B cell (primary cell): Measurements from ENCODE around the gene HYI. TPM values are rescaled to one million over a fixed set of nuclear protein-coding genes. Genes with fewer than 3 reads are reported as not detected.

Experiments
- ATAC-seq: fragments of 200-7000 bp; cut with Tn5 transposase; one replicate; pipeline ENCODE4 v1.10.0; 2021; ENCODE audit warnings: low read depth, mild to moderate bottlenecking, moderate number of reproducible peaks, moderate library complexity
- CTCF ChIA-PET: fragments of 350-600 bp; sonication (Branson Sonifier 250); formaldehyde crosslinking; loops from one replicate; lab custom pipeline; 2021; ENCODE audit warnings: antibody characterized with exemption, inconsistent platforms; lab: Charles Lee
- POLR2A ChIA-PET: fragments of 350-600 bp; sonication (Branson Sonifier 250); formaldehyde crosslinking; loops from one replicate; lab custom pipeline; 2021; ENCODE audit warnings: antibody characterized with exemption; lab: Charles Lee
- DNase-seq: peaks from one replicate; pipeline ENCODE4 v3.0.0; 2013
- H2AFZ ChIP-seq: 2 replicates; pipeline ENCODE4 v1.6.1; 2012; ENCODE audit warnings: mild to moderate bottlenecking, low read depth, low read length; ENCODE audit not compliant: insufficient read depth, poor library complexity, severe bottlenecking
- H3K27ac ChIP-seq, 2 donors: 1 replicate in 1 of 2; 2 replicates in 1 of 2; pipeline ENCODE4 v1.5.1; 2012 to 2013; ENCODE audit warnings: low read length in 2 of 2, mild to moderate bottlenecking in 2 of 2, moderate library complexity in 1 of 2
- H3K27me3 ChIP-seq, 4 experiments: fragments of 200-600 bp in 1 of 4; sonication (generic) in 1 of 4; replicated peaks in 1 of 4; 1 replicate in 2 of 4; 2 replicates in 2 of 4; pipeline versions ENCODE4 v1.6.1 to v1.7.0; 2013 to 2016; ENCODE audit warnings: low read length in 3 of 4, mild to moderate bottlenecking in 2 of 4, mixed read lengths in 1 of 4, moderate library complexity in 1 of 4; ENCODE audit not compliant: insufficient read depth in 4 of 4, control insufficient read depth in 3 of 4; ENCODE audit errors: control extremely low read depth in 1 of 4
- H3K36me3 ChIP-seq, 2 experiments: replicated peaks in 1 of 2; 1 replicate in 1 of 2; 2 replicates in 1 of 2; pipeline versions ENCODE4 v1.6.1 to v1.7.1; 2013; ENCODE audit warnings: low read length in 1 of 2; ENCODE audit not compliant: insufficient read depth in 2 of 2, control insufficient read depth in 1 of 2; ENCODE audit errors: control extremely low read depth in 1 of 2, extremely low read depth in 1 of 2
- H3K4me1 ChIP-seq, 2 donors: fragments of 200-600 bp in 1 of 2; sonication (generic) in 1 of 2; 1 replicate in 1 of 2; 2 replicates in 1 of 2; pipeline versions ENCODE4 v1.5.1 to v1.6.1; 2013 to 2017; ENCODE audit warnings: low read length in 2 of 2; ENCODE audit not compliant: control insufficient read depth in 2 of 2, insufficient read depth in 2 of 2
- H3K4me2 ChIP-seq: replicated peaks from 2 replicates; pipeline ENCODE3; 2012; ENCODE audit warnings: mild to moderate bottlenecking, low read depth, low read length; ENCODE audit not compliant: poor library complexity, severe bottlenecking
- H3K4me3 ChIP-seq, 5 experiments: fragments of 200-600 bp in 1 of 5; sonication (generic) in 1 of 5; 1 replicate in 3 of 5; 2 replicates in 2 of 5; pipeline versions ENCODE4 v1.5.1 to v1.7.0; 2011 to 2016; ENCODE audit warnings: low read length in 4 of 5, mild to moderate bottlenecking in 4 of 5, low read depth in 2 of 5, control low read depth in 1 of 5, moderate library complexity in 1 of 5; ENCODE audit not compliant: insufficient read depth in 1 of 5; ENCODE audit errors: control extremely low read depth in 1 of 5, extremely low read depth in 1 of 5
- H3K79me2 ChIP-seq: fragments of 200-600 bp; sonication (generic); one replicate; pipeline ENCODE4 v1.6.0; 2016; ENCODE audit warnings: low read length; ENCODE audit not compliant: control insufficient read depth, insufficient read depth
- H3K9ac ChIP-seq: fragments of 200-600 bp; sonication (generic); 2 replicates; pipeline ENCODE4 v1.6.1; 2017; ENCODE audit warnings: mild to moderate bottlenecking, low read length, moderate library complexity
- H3K9me3 ChIP-seq, 3 donors: one replicate each; pipeline versions ENCODE4 v1.6.1 to v1.7.1; 2013; ENCODE audit warnings: low read length in 2 of 3; ENCODE audit not compliant: control insufficient read depth in 2 of 3, insufficient read depth in 1 of 3; ENCODE audit errors: control extremely low read depth in 1 of 3
- H4K20me1 ChIP-seq: 2 replicates; pipeline ENCODE4 v1.6.0; 2012; ENCODE audit warnings: mild to moderate bottlenecking, low read length; ENCODE audit not compliant: insufficient read depth, control insufficient read depth, poor library complexity, severe bottlenecking
- H3K27ac Mint-ChIP-seq: one replicate; pipeline ENCODE4 v1.8.0; 2021; ENCODE audit warnings: mixed read lengths
- H3K27me3 Mint-ChIP-seq: one replicate; pipeline ENCODE4 v1.8.0; 2021; ENCODE audit warnings: mixed read lengths
- H3K4me1 Mint-ChIP-seq: one replicate; pipeline ENCODE4 v1.8.0; 2021; ENCODE audit warnings: mixed read lengths
- H3K4me3 Mint-ChIP-seq: one replicate; pipeline ENCODE4 v1.8.0; 2021; ENCODE audit warnings: mixed read lengths
- H3K9me3 Mint-ChIP-seq: one replicate; pipeline ENCODE4 v1.8.0; 2022; ENCODE audit warnings: mixed read lengths; ENCODE audit not compliant: insufficient read depth
- CTCF ChIP-seq: fragments of 200-600 bp; IDR thresholded peaks from one replicate; pipeline ENCODE4 v1.8.0; 2022; ENCODE audit warnings: antibody characterized with exemption, mild to moderate bottlenecking
- EZH2 ChIP-seq: IDR thresholded peaks from 2 replicates; pipeline ENCODE4 v1.6.1; 2012; ENCODE audit warnings: borderline replicate concordance, low read depth, mild to moderate bottlenecking, moderate library complexity, low read length; ENCODE audit not compliant: insufficient read depth, poor library complexity, severe bottlenecking
- WGBS: methylation state at CpG from one replicate; pipeline ENCODE4 v1.1.5; 2013; ENCODE audit warnings: missing lambda C conversion rate; ENCODE audit not compliant: insufficient coverage; 5-methylcytosine and 5-hydroxymethylcytosine counted together
- intact Hi-C: fragments of 100-400 bp; cut with micrococcal nuclease; formaldehyde crosslinking; loops from one replicate; pipeline ENCODE4 v1.10.0; 2022
- polyA plus RNA-seq: library from polyadenylated mRNA; depleted of rRNA; stranded (reverse); fragments of >200 nt; gene quantifications from 2 replicates; pipeline ENCODE4 v1.2.3, GENCODE V29; 2012
- total RNA-seq, 2 donors: library from RNA; stranded (reverse); fragments of 120-200 nt in 1 of 2; gene quantifications; 1 replicate in 1 of 2; 2 replicates in 1 of 2; pipeline versions ENCODE4 v1.2.3 to v1.2.4, GENCODE V29; 2013 to 2022

Gene HYI
- total and polyA plus RNA-seq, 2 donors (not counting 1 experiment from before 2014, with no cell fraction given): 21.0 to 26.5 TPM

- CTCF ChIA-PET: no interaction called here
- intact Hi-C loops: no loop called here
Measured at GRCh38 chr1:43440358-43440757, 13.4 kb downstream of the HYI start.

GRCh38 chr1:43439781-43440180, 13.9 kb downstream of the HYI start:
- CTCF ChIA-PET: no interaction called here
- H3K27ac Mint-ChIP-seq: no peak overlapping the region
- ATAC-seq (no peak), DNase-seq (no peak)
- Histone ChIP-seq H3K4me3 (no peak overlapping the region), H3K36me3 (peaks cover 0 to 75% of the 10 kb centered on the region in 2 experiments), H3K27me3 (no peaks in the 10 kb centered on the region), H3K4me2 (no peak overlapping the region), H3K79me2 (no peaks in the 10 kb centered on the region), H3K9me3 (peaks cover 0 to 3% (median 0%) of the 10 kb centered on the region in 3 donors), H3K9ac (no peak overlapping the region), H3K4me1 (no peaks in the 10 kb centered on the region), H3K27ac (no peak overlapping the region), H4K20me1 (no peaks in the 10 kb centered on the region), H2AFZ (no peak overlapping the region)
- TF ChIP-seq CTCF (no peak), EZH2 (no peak)
- H3K27me3 Mint-ChIP-seq: no peaks in the 10 kb centered on the region
- H3K9me3 Mint-ChIP-seq: no peaks in the 10 kb centered on the region
- POLR2A ChIA-PET: no interaction called here
- no peaks in the 10 kb centered on the region for H3K4me1 Mint-ChIP-seq
- intact Hi-C loops: no loop called here
- 94% methylated on average over 6 of the region's 7 CpGs for WGBS
- no peak overlapping the region for H3K4me3 Mint-ChIP-seq

More at GRCh38 chr1:43440358-43440757, 13.4 kb downstream of the HYI start:
- Histone ChIP-seq H3K27me3 (no peaks in the 10 kb centered on the region), H3K4me1 (no peaks in the 10 kb centered on the region), H3K36me3 (peaks cover 0 to 74% of the 10 kb centered on the region in 2 experiments), H3K4me3 (no peak overlapping the region), H4K20me1 (no peaks in the 10 kb centered on the region), H3K79me2 (no peaks in the 10 kb centered on the region), H2AFZ (no peak overlapping the region), H3K9ac (no peak overlapping the region), H3K27ac (no peak overlapping the region), H3K9me3 (peaks cover 0 to 3% (median 0%) of the 10 kb centered on the region in 3 donors), H3K4me2 (no peak overlapping the region)
- DNase-seq (no peak), ATAC-seq (no peak)
- POLR2A ChIA-PET: no interaction called here
- Mint-ChIP-seq H3K27ac (no peak overlapping the region), H3K4me1 (no peaks in the 10 kb centered on the region), H3K27me3 (no peaks in the 10 kb centered on the region), H3K4me3 (no peak overlapping the region), H3K9me3 (no peaks in the 10 kb centered on the region)
- whole genome bisulfite sequencing: 100% methylated on average over 3 of the region's 7 CpGs
- TF ChIP-seq CTCF (no peak), EZH2 (no peak)
